Duodenal mucosa (tissue), 2 donors: Measurements from ENCODE around the gene GRP.

Experiments used
- H3K27ac ChIP-seq: one replicate; pipeline ENCODE4 v1.7.0; 2013; ENCODE audit warnings: low read depth, low read length
- H3K27me3 ChIP-seq, 2 donors: one replicate each; pipeline ENCODE4 v1.7.0; 2013; ENCODE audit warnings: low read length in 2 of 2, control low read depth in 1 of 2; ENCODE audit not compliant: insufficient read depth in 2 of 2, control insufficient read depth in 1 of 2
- H3K36me3 ChIP-seq, 2 donors: one replicate each; pipeline ENCODE4 v1.7.0; 2013; ENCODE audit warnings: low read length in 2 of 2, control low read depth in 1 of 2; ENCODE audit not compliant: insufficient read depth in 2 of 2, control insufficient read depth in 1 of 2
- H3K4me1 ChIP-seq, 2 donors: one replicate each; pipeline ENCODE4 v1.7.0; 2013; ENCODE audit warnings: low read length in 2 of 2, control low read depth in 1 of 2; ENCODE audit not compliant: insufficient read depth in 2 of 2, control insufficient read depth in 1 of 2
- H3K4me3 ChIP-seq, 2 donors: one replicate each; pipeline ENCODE4 v1.7.0; 2013; ENCODE audit warnings: low read length in 2 of 2, low read depth in 1 of 2
- H3K9ac ChIP-seq, 2 donors: one replicate each; pipeline ENCODE4 v1.7.0; 2013; ENCODE audit warnings: low read length in 2 of 2, low read depth in 1 of 2
- H3K9me3 ChIP-seq, 2 donors: one replicate each; pipeline ENCODE4 v1.7.0; 2013; ENCODE audit warnings: low read length in 2 of 2, control low read depth in 1 of 2; ENCODE audit not compliant: control insufficient read depth in 1 of 2

GRP gene

DNA sequence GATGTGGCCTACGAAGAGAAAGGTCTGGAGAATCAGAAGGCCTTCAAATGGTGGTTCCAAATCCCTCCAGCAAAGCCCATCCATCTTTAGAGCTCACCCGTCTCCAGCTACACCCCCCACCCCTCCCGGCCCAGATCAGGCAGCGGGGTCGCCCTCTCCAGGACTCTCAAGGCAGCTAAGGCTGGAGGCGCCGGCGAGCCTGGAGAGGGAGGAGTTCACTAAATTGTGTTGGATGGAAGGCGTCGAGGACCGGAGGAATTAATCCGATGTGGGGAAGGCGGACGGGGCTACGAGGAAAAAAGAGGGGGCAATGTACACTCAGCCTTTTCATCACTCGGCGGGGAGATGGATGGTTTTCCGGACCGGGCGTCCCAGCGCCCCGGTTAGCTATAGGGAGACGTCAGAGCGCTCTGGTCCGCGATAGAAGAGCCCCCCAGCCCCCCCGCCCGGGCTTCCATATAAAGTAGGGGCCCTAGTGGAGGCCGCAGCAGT, at the start of gene GRP:
GRP (plus strand) TSS at position 487 of the 492 bp plus-strand sequence. CDS start 108 bp downstream, outside the sequence.
- no peaks in the 10 kb centered on the region for H3K36me3 ChIP-seq
- H3K4me1 ChIP-seq = no peaks in the 10 kb centered on the region
- no peaks in the 10 kb centered on the region for H3K9me3 ChIP-seq
- no peak within 1 kb of the TSS for H3K27ac ChIP-seq
- no peak within 1 kb of the TSS for H3K4me3 ChIP-seq
- H3K9ac ChIP-seq = no peak within 1 kb of the TSS
- peaks cover 17 to 54% of the 10 kb centered on the region in 2 donors for H3K27me3 ChIP-seq

GRCh38 chr18:59172664-59173249, 47.2 kb upstream of the GRP start:
- Histone ChIP-seq H3K27ac (no peak overlapping the region), H3K27me3 (no peaks in the 10 kb centered on the region), H3K9me3 (peaks cover 9 to 13% of the 10 kb centered on the region in 2 donors), H3K4me1 (no peaks in the 10 kb centered on the region), H3K36me3 (no peaks in the 10 kb centered on the region), H3K4me3 (no peak overlapping the region), H3K9ac (no peak overlapping the region)

- H3K4me1 ChIP-seq = no peaks in the 10 kb centered on the region
- no peak overlapping the region for H3K4me3 ChIP-seq
- no peaks in the 10 kb centered on the region for H3K36me3 ChIP-seq
- H3K9me3 ChIP-seq = peaks cover 4 to 5% of the 10 kb centered on the region in 2 donors
- H3K9ac ChIP-seq = no peak overlapping the region
- no peaks in the 10 kb centered on the region for H3K27me3 ChIP-seq
- H3K27ac ChIP-seq = no peak overlapping the region
These were observed 42.5 kb upstream of the GRP start for GRCh38 chr18:59177485-59177884.

DNA sequence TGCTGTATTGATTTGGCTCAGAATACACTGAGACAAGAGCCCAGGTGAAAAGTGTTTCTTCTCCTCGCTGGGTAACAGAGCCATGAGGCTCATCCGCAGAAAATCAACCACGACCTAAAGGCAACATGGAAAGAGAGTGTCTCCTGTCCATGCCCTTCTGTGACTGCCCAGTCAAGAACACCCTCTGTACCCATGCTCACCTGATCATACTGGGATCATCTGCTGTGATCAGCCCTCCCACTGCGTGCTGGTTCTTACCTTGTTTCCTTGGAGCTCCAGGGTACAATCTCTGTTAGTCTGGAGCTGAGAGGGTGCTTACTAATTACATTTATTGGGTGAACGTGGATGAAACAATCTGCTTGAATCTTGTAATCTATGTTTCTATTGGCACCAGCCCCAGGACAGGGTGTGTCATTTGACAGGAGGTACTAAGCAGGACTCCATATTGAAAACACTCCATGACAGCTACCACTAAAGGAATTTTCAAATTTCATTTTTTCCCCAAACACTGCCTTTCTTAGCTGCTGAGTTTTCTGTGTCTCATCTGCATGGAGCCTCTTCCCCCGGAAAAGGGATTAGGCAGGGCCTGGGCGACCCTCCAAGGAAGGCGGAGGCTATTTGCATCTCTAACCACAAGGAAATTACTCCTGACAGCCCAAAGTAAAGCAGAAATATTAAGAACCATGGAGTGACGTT, 39.7 kb upstream of the GRP start:
- H3K4me1 ChIP-seq = no peaks in the 10 kb centered on the region
- no peaks in the 10 kb centered on the region for H3K9me3 ChIP-seq
- H3K27me3 ChIP-seq = no peaks in the 10 kb centered on the region
- no peaks in the 10 kb centered on the region for H3K36me3 ChIP-seq
- no peak overlapping the region for H3K9ac ChIP-seq
- H3K4me3 ChIP-seq = no peak overlapping the region
- H3K27ac ChIP-seq = no peak overlapping the region

DNA sequence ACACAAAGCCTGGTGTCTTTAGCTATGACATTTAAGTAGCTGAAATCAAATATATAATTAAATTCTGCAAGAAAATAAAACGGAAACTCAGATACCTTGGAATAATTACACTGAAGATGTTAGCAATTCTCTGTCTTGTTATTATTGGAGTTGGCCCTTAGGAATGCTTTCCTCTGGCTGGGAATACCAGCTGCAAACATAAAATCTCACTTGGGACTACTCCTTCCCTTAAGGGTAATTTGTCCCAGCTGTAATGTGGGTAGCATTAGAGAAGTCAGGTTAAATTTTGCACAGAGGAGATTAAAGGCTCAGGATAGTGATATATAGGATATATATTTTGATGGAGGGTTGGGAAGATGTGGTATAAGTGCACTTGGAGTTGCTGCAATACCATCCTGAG, 37.3 kb upstream of the GRP start:
- H3K9ac ChIP-seq = no peak overlapping the region
- no peaks in the 10 kb centered on the region for H3K9me3 ChIP-seq
- H3K27me3 ChIP-seq = no peaks in the 10 kb centered on the region
- H3K4me1 ChIP-seq = no peaks in the 10 kb centered on the region
- no peak overlapping the region for H3K27ac ChIP-seq
- no peak overlapping the region for H3K4me3 ChIP-seq
- no peaks in the 10 kb centered on the region for H3K36me3 ChIP-seq

DNA sequence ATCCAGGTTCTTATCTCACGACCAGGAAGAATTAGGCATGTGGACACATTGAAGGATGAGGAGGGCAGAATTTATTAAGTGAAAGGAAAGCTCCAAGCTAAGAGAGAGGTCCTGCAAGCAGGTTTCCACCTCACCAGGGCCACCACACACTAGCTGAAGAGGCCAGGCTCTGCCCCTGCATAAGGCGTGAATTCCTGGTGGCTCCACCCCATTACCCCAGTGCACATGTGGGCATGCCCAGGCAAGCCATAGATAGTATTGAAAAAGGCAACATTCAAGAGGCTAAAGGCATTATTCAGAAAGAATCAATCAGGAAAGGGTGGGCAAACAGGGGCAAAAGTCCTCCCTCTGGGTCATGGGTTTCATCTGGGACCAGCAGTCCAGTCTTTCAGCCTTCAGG, 30.9 kb upstream of the GRP start:
- no peak overlapping the region for H3K9ac ChIP-seq
- no peaks in the 10 kb centered on the region for H3K9me3 ChIP-seq
- H3K36me3 ChIP-seq = no peaks in the 10 kb centered on the region
- H3K27ac ChIP-seq = no peak overlapping the region
- H3K4me1 ChIP-seq = no peaks in the 10 kb centered on the region
- no peaks in the 10 kb centered on the region for H3K27me3 ChIP-seq
- H3K4me3 ChIP-seq = no peak overlapping the region

DNA sequence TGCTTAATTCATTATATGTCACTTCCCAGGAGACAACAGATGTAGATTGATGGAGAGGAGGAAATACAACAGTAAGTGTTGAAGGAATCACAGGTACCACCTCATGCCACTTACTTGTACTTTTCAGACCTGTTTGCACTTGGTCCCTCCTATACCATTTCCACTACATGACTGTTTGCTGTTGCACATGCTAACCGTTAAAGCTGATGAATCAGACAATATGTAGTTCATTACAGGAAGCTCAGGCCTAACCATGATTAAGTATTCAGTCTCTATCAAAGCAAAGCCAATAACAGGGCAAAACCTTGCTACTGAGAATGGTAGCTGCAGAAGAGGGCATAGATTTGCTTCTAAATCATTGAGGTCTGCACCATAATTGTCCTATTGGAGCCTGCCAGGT, 30.2 kb upstream of the GRP start:
- Histone ChIP-seq H3K4me1 (no peaks in the 10 kb centered on the region), H3K36me3 (no peaks in the 10 kb centered on the region), H3K27me3 (no peaks in the 10 kb centered on the region), H3K27ac (no peak overlapping the region), H3K9me3 (no peaks in the 10 kb centered on the region), H3K9ac (no peak overlapping the region), H3K4me3 (no peak overlapping the region)

DNA sequence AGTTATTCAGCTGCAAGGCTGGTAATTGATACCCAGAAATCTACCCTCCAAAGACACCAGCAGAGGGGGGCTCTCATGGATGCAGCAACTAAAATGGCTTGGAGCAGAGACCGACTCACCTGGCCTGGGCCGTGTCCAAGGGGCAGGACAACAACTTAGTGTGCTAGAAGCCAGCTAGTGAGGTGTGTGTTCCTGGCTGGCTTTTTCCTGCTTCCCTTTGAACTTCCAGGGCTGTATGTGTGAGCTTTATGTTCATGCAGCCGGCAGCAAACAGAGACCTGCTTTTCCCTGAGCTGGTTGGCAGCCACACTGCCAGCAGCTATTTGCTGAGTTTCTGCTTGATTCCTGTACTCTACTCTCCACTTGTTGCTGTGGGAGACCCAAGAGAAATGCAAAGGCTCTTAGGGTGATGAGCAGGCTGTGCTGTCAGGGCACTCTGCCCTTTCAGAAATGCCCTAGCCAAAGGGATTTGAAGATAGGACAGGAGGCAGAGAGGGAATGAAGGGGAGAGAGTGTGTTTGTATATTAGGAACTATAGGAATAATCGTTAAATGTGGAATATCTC, 23.7 kb upstream of the GRP start:
- peaks cover 0 to 5% of the 10 kb centered on the region in 2 donors for H3K27me3 ChIP-seq
- no peaks in the 10 kb centered on the region for H3K4me1 ChIP-seq
- H3K36me3 ChIP-seq = no peaks in the 10 kb centered on the region
- H3K9me3 ChIP-seq = no peaks in the 10 kb centered on the region
- no peak overlapping the region for H3K9ac ChIP-seq
- no peak overlapping the region for H3K27ac ChIP-seq
- no peak overlapping the region for H3K4me3 ChIP-seq

DNA sequence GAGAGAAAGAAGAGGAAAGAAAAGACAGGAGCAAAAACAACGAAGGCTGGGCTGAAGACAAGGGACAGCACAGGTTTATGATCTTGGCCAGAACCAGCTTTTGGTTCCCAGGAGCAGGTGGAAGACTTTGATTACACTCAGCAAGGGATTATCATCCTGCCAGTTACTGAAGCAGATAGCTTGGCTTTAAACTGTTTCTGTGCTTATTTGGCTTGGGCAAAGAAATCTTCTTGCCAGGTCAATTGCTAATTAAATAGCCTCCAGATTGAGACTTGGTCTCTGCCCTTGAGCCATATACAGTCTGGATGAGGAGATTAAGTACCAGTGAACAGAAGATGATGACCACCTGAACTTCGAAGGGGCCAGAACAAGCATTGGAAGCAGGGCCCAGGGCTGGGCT, 22.3 kb upstream of the GRP start:
- Histone ChIP-seq H3K27ac (no peak overlapping the region), H3K9me3 (no peaks in the 10 kb centered on the region), H3K4me1 (no peaks in the 10 kb centered on the region), H3K27me3 (peaks cover 0 to 5% of the 10 kb centered on the region in 2 donors), H3K4me3 (no peak overlapping the region), H3K9ac (no peak overlapping the region), H3K36me3 (no peaks in the 10 kb centered on the region)

GRCh38 chr18:59198215-59198614, 21.7 kb upstream of the GRP start:
- no peak overlapping the region for H3K4me3 ChIP-seq
- H3K9ac ChIP-seq = no peak overlapping the region
- no peaks in the 10 kb centered on the region for H3K36me3 ChIP-seq
- no peak overlapping the region for H3K27ac ChIP-seq
- peaks cover 0 to 5% of the 10 kb centered on the region in 2 donors for H3K27me3 ChIP-seq
- H3K4me1 ChIP-seq = no peaks in the 10 kb centered on the region
- no peaks in the 10 kb centered on the region for H3K9me3 ChIP-seq
